HG03457 (cell line): Measurements from ENCODE around the gene OGDHL.
"Not testable (repeated sequence)": the region's sequence is repeated elsewhere in the genome, so short reads cannot be mapped to it uniquely, and the experiment has no call there.

Source experiments
- ATAC-seq: cut with Tn5 transposase; IDR thresholded peaks from one replicate; pipeline ENCODE4 v1.9.1; 2021; ENCODE audit warnings: moderate number of reproducible peaks; ENCODE audit not compliant: unreplicated experiment

The OGDHL gene

DNA sequence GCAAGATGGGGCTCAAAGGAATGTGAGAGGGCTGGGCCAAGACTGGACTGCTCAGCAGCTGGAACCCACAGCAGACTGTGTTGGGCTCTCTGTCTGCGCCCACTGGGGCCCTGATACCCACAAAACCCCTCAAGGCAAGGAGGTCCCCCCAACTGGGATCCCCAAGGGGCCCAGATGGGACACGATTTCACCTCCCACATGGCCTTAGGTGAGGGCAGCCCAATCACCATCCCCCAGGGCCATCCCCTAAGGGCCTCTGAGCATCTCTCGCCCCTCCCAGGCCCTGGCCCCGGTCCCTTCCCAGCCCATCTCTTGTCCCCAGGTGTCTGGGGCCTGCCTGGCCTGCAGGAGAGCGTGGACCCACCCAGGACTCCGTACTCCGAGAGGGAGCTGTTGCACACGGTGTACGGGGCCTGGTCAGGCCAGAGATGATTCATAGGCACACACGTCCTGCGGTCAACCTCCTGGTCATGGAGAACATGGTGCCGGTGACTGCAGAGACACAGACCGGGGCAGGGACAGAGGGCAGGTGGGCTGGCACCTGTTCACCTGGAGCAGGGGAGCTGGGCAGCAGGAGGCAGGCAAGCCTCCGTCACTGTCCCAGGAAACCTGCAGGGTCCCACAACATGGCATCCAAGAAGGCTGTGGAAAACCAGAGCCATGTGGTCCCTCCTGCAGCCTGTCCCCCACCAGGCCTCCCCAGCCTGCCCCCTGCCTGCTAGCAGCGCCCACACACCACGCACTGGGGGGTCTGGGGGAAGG, 21.6 kb downstream of the OGDHL start:
- no peak for ATAC-seq

DNA sequence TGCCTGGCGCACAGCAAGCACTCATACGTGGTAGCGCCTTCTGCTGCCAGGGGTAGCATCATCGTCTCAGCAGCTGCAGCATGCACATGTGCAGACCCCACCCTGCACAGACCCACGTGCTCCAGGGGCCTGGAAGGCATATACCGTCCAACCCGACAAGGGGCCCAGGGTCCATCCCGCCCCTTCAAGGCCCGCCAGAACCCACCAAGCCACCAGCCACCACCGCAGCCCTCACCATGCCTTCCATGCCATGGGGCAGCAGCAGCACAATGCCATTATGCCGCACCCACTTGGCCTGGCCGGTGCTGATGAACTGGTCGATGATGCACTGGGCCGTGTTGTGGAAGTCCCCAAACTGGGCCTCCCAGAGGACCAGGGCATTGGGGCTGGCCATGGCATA, 22.7 kb downstream of the OGDHL start:
- ATAC-seq = no peak

DNA sequence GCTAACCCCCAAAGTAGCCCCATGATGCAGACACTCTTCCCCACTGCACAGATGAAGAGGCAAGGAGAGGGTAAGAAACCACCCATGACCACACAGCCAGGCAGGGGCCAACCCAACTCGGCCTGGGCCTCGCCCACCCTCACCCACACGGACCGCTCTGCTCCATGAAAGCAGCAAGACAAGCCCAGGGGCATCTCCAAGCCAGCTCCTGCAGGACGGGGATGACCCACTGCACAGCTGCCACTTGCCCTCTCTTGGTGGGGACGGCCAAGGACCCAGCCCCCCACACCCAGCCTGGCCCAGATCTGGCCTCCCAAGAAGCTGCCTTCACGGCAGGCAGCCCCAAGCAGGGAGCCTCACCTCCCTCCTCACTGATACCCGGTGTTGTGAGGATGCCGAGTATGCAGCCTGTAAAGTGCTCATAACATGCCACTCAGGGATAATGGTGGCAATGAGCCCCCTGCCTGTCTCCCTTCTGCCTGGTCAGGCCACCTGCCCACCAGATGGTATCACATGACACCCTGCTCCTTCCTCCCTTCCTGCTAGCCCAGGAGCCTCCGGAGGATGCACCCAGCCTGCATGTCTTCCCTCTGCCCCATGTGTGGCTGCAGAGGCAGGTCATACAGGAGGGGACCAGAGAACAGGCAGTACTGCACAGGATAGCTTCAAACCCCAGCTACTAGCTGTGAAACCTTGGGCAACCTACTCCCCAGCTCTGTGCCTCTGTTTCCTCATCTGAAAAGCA, 23.3 kb downstream of the OGDHL start:
- ATAC-seq = no peak

DNA sequence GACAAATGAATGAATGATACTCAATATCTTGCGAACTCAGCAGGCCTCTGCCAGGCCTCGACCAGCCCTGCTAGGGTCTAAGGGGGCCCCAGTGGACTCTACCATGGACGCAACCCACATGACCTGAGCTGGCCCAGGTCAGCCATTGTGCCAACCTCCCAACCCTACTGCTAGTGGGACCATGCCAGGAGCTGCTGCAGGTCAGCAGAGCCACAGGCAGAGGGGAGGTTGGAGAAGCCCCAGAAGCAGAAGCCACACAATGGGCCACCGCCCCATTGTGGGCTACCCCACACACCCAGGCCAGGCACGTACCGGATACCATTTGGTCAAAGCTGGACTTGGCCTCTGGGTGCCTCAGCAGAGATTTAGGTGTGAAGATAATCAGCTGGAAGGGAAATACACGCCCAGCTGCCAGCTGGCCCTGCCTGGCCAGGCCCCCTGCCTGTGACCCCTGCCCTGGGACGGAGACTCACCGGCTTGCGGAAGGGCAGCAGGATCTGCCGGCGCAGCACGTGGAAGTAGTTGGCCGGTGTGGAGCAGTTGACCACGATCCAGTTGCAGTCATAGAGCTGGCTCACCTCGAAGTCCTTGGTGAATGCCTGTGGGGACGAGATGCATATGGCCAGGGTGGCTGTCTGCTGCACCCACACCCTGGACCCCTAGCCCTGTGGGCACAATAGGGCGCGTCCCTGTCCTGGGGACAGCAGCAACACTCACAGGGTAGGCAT, 24.5 kb downstream of the OGDHL start:
- no peak for ATAC-seq

DNA sequence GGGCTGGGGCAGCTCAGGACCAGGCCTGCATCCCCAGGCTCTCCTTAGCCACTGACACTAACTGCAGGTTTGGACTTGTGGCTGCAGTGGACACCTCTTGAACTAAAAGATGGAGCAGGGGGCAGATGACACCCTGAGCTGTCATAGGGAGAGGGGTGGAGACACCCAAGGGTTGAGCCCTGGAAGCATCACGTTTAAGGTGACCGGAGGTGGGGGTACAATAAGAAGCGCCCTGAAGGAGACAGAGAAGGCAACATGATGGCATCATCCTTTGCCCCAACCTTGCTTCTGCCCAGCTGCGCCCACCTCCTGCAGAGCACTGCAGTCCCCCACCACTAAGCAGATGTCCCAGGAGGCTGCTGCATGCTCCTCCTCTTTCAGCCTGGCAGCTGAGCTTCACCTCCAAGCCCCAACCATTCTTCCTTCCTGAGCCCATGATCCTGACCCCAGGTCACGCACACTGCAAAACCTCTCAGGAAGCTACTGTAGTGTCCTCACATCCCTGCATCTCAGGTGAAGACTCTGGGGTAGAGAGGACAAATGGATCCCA, 25.5 kb downstream of the OGDHL start:
- no peak for ATAC-seq

DNA sequence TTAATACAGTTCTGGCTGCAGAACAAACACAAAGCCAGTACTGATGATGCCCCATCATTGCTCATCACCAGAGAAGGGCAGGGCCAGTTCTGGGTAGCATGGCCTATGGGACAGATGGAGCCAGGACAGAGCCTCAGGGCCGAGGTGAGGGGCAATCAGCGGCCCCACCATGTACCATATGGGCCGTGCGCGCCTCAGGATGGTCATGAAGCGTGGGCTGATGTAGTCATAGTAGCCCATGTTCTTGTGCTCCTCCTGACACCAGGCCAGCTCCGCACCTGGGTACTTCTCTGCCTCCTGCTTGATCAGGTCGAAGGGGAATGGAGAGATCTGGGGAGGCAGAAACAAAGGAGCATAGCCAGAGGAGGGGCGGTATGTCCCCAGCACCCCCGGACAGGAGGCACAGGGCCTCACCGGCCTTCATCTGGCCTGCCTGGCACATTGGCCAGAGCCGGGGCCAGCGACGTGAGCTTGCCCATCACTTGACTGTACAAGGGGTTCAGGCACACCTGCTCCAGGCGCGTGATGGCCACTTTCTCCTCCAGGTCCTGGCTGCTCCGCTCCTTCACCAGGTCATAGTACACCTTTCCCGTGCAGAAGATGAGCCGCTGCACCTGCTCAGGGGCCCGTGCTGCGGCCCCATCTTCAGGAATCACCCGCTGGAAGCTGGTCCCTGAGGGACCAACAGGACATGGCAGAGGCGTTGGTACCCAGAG, 26.1 kb downstream of the OGDHL start:
- ATAC-seq = no peak

DNA sequence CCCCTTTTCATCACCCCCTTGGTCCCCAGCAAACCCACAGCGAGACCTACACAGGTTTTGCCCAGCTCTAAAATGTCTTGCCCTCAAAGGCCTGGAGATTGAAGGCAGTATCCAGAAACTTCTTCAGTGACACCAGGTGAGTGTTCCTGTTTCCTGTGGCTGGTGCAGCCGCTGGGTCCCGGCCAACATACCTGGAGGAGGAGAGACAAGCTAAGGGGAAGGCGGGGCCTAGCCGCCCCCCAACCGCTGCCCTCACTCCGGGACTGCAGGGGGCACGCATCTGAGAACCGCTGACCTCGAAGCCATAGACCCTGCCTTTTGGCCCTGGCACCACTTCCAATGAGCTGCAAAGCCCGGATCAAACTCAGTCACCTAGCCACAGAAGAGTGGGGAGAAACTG, 27.0 kb downstream of the OGDHL start:
- no peak for ATAC-seq

DNA sequence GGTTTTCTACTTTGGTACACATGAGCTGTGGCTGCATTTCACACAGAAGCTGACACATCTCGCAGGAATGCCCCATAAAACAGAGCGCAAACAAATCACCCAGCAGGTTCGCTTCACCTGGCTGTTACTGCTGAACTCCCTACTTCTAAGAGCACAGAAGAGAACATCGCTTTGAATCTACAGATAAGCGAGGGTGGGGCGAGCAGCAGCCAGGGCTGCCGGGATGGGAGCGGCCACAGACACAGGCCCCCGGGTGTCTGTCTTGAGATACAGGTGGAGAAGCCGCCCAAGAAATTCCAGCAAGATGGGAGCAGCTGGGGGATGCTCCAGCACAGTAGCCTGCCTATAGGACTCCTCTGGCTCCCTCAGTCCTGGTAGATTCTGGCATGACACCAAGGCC, 27.4 kb downstream of the OGDHL start:
- no peak for ATAC-seq

DNA sequence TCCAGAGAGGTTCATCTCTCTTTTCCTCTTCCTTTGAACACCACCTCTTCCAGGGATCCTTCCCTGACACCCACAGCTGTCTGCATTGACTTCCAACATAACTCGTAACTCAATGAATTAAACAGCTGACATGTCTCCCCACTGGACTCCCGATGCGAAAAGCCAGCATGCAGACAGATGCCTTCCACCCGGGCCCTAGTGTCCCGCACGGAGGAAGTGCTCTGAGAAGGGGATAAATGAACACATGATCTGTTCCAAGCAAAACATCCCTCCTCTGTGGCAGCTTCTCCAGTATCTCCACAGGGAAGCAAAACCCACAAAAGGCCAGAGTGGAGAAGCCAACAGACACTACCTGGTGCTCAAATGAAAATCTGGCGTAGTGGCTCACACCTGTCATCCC, 28.3 kb downstream of the OGDHL start:
- no peak for ATAC-seq

DNA sequence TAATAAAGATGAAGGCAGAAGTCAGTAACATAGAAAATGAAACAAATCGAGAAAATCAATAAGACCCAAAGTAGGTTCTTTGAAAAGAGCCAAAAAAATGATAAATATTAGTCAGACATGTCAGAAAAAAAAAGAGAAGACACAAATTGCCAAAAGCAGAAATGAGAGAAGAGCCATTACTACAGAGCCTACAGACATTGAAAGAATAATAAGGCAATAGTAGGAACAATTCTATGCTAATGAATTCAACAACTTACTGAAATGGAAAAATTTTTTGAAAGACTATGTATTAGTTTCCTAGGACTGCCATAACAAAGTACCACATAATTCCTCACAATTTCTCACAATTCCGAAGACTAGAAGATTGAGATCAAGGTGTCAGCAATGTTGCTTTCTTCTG, 35.5 kb downstream of the OGDHL start:
- ATAC-seq = no peak

DNA sequence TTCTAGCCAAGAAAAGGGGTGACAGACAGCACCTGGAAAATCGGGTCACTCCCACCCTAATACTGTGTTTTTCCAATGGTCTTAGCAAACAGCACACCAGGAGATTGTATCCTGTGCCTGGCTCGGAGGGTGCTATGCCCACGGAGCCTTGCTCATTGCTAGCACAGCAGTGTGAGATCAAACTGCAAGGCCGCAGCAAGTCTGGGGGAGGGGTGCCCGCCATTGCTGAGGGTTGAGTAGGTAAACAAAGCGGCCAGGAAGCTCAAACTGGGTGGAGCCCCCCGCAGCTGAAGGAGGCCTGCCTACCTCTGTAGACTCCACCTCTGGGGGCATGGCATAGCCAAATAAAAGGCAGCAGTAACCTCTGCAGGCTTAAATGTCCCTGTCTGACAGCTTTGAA, 47.0 kb downstream of the OGDHL start:
- ATAC-seq = not testable (repeated sequence)

DNA sequence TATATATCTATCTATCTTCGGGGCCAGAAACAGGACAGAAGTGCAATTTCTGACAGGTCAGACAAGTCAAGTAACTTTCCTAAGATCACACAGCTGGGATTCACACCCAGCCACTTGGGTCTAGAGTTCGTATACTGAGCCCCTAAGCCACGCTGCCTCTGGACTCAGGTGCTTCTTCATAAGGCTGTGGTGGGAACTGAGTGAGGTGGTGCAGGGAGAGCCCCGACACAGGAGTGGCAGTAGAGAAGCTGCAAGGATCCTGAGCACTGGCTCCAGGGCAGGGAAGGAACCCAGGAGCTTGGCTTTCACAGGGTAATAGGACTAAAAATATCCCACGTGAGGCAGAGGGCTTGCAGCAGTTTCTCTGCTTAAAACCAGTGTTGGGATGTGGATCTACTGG, 48.9 kb downstream of the OGDHL start:
- no peak for ATAC-seq

DNA sequence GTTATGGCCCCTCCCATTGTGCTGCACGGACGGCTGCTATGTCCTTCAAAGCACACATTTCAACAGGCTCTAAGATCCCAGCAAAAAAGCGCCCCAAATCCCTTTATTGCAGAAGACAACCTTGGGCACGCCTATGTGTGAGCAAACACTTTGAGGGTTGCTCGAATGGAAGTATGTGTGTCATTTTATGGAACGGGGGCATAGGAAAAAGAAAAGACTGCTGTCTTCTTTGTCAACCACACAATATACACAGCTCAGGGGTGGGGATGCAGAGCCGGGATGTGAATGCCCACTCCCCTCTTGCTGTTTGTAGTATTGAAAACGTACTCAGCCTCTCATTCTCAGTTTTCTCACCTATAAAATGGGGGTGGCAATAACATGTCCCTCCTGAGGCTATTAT, 50.6 kb downstream of the OGDHL start:
- no peak for ATAC-seq

DNA sequence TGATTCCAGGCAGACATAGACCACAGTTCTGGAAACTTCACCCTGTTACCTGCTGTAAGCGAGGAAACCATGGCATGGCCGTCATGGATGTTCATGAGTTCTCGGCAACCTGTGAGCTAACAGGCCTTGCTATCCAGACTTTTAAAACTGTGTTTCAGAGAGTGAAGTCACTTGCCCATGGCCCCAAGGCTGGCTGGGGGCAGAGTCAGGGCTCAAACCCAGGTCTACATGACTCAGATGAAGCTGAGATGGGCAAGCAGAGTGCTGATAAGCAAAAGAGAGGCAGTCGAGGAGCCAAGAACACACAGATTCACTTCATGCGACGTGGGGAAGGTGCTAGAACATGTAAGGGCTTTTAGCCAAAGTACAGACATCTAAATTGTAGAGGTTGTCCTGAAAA, 51.2 kb downstream of the OGDHL start:
- no peak for ATAC-seq

DNA sequence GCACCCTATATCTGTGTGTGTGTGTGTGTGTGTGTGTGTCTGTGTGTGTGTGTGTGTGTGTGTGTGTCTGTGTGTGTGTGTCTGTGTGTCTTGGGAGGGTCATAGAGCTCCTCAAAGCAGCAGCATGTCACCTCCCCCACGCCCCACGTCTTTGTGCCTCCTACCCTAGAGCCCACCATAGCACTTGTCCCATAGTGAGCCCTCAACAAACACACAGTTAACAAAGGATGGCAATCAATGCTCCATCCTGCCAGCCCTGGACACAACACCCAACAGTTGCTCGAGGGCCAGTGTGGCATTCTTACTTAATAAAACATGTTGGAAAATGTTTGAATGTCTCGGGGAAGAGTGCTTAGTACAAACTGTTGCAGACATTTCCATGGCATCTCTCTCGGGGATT, 52.2 kb downstream of the OGDHL start:
- ATAC-seq = no peak

DNA sequence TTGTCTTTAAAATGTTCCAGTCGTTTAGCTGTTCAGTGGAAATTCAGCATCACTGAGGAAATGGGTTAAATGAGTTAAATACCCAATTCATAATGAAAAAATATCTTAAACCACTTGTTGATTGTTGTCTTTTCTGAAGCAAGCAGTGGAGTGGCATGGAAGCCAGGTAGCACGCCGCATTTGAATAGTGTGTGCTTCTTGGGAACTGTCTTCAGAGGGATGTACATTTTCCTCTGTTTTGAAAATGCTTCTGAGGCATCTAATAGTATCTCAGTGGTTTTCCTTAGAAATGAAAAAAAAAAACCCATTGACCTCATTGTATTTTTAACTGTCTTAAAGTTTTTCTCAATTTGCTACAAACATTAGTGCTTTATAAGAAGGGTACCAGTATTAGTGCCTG, 54.5 kb downstream of the OGDHL start:
- ATAC-seq = no peak

DNA sequence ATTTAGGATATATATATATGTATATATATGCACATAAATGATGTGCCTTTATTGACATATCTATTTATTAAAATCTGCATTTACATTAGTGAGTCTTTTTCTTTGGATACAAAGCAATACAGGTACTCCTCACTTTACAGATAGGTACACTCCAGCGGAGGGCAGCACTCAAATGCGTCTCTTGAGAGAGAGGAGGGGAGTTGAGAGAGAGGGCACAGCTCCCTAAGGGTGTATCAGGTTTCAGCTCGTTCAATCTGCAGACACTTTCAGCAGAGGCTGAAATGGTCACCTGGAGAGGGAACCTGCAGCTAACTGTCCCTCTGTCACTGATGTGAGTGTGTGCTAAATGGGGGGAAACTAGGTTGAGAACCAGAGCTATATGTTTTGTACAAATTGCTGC, 61.1 kb downstream of the OGDHL start:
- ATAC-seq = no peak

DNA sequence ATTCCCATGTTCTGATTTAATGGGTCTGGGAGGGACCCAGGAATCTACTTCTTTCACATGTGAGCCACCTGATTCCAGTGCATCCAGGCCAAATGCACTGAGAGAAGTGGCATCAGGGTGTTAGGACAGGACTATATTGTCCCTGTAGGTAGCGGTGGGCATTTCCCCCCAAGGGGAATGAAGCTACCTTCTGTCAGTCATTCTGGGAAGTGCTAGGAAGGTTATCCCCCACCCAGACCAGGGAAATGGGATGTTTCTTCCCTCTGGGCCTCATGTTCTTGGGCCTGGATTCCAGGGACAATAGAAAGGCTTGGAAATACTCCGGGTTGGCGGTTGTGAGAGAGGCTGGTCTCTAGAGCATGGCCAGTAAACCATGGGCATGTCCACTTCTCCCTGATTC, 61.9 kb downstream of the OGDHL start:
- no peak for ATAC-seq

DNA sequence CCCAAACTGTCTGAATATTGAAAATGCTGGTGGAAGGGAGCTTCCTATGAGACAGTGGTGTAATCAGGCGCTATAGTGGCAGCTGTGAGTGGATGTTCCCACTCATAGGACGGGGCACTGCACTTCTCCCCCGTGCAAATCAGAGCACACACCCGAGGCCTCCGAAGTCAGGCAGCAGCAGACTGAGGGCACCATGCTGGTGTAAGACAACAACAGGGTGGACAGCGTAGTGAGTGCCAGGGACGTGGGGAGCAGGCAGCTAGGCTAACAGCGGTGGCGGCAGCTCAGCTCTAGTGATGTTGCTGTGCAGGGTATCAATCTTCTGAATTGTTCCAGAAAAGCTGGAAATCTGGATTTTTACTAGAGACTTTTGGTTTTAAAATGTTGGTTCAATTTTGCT, 63.4 kb downstream of the OGDHL start:
- ATAC-seq = no peak

DNA sequence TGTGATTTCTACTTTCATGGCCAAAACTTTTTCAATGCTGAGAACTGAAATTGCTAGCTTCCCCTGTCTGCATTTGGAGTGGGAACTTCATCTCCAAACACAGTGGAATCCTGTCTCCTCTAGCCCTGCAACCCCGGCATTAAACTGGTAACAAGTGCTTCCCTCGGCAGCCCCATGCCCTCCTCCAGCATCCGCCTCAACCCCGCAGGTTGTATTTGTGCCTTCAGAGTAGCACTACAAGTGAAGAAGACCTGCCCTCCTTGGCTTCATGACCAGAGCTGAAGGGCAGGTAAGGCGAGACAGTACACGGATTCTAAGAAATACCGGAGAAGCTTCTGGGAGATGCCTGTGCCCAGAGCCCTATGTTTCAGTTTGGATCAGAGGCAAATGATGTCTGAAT, 65.8 kb downstream of the OGDHL start:
- no peak for ATAC-seq

DNA sequence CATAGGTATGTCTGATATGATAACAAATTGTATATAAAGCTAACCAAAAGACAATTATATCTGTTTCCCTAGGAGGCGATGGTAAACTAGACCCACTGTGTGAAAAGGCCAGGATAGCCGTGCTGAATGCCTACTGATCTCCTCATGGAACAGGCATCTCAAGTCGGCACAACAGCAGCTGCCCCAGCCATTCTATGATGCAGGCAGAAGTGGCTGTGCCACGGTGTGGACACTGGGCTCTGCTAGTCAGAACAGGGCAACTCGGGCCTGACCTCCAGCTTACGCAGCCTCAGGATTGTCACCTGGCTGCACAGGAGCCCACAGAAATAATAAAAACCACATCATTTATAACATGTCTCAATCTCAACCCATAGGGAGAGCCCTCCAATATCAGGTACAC, 67.7 kb downstream of the OGDHL start:
- ATAC-seq = no peak
